Measurements from ENCODE around the gene MTARC2. TPM values are rescaled to one million over a fixed set of nuclear protein-coding genes. Genes with fewer than 3 reads are reported as not detected.
A peak's percentile ranks its signal among the peaks of the same experiment; 100 is the strongest.

Gene MTARC2
- total and polyA plus RNA-seq, 10 of the 15 experiments (the other 5 are each of a cell fraction or from before 2014, with no cell fraction given), result 1.9 to 5.5 (median 3.3) TPM

- no peak for TF ChIP-seq USF2 (IDR thresholded peaks at IDR 0.05; ENCODE audit: borderline replicate concordance, low read depth, low read length)
- TF ChIP-seq YBX1 (IDR thresholded peaks at IDR 0.05), result no peak
- no peak for TF ChIP-seq DPF2 (IDR thresholded peaks at IDR 0.05)
- TF ChIP-seq SMAD5 (IDR thresholded peaks at IDR 0.05; ENCODE audit: low read depth), result no peak
- no peak for TF ChIP-seq ZNF384 (IDR thresholded peaks at IDR 0.05; ENCODE audit: borderline replicate concordance, low read depth, low read length)
Observed at GRCh38 chr1:220707160-220707559, 41.0 kb upstream of the MTARC2 start (continued).

- Histone ChIP-seq H3K9me3 (replicated peaks; ENCODE audit: control insufficient read depth, insufficient read depth, low read length) (no peaks in the 10 kb centered on the region; the same call in 2 of the 3 replicates), H4K20me1 (ENCODE audit: control insufficient read depth, insufficient read depth) (no peaks in the 10 kb centered on the region), H3K36me3 (ENCODE audit: control insufficient read depth in 2 of 2, insufficient read depth in 2 of 2, low read length in 1 of 2) (no peaks in the 10 kb centered on the region), H3K9ac (ENCODE audit: control insufficient read depth, insufficient read depth, low read length) (no peak overlapping the region), H3K4me1 (ENCODE audit: control insufficient read depth, insufficient read depth, low read length) (peaks cover 5% of the 10 kb centered on the region; the same call in 1 of the 2 replicates), H3K4me2 (ENCODE audit: control insufficient read depth, insufficient read depth) (no peak overlapping the region), H3K27ac (ENCODE audit: control insufficient read depth, insufficient read depth) (no peak overlapping the region), H3K79me2 (ENCODE audit: control insufficient read depth, insufficient read depth, low read length) (no peaks in the 10 kb centered on the region), H3K27me3 (replicated peaks in 1 of 2; ENCODE audit: control insufficient read depth in 2 of 2, insufficient read depth in 2 of 2, low read length in 1 of 2) (no peaks in the 10 kb centered on the region), H2AFZ (ENCODE audit: control insufficient read depth, low read depth, low read length) (no peak overlapping the region), H3K4me3 (no peak overlapping the region)
- ATAC-seq (no peak), DNase-seq (ENCODE audit: low read depth, low spot score) (no peak), FAIRE-seq (no peak)
- intact Hi-C loops (cut with micrococcal nuclease; ENCODE audit: unreplicated experiment) (no loop called here), in situ Hi-C loops (cut with MboI) (no loop called here)
- ChIA-PET CTCF (interaction anchor here (0.6 to 1.3 kb wide), 5 partner anchors 13 to 132 kb away, joined by 3 to 4 read pairs (median 3); no protein-coding TSS in a partner anchor), POLR2A (no interaction called here), SMC1A (ENCODE audit: uncharacterized antibody, unreplicated experiment) (no interaction called here), RAD21 (ENCODE audit: unreplicated experiment) (no interaction called here)
- BruUV-seq (replicated peaks), result no TSS peak
- peak in 1 of 2 experiments; percentile 20; a peak in 1 of 4 replicates for TF ChIP-seq BHLHE40 (IDR thresholded peaks at IDR 0.05; ENCODE audit: borderline replicate concordance in 1 of 2, low read depth in 2 of 2, low read length in 1 of 2)
- no peak for TF ChIP-seq NRF1 (conservative IDR thresholded peaks at IDR 0.05; ENCODE audit: low read depth, low read length)
- WGBS (ENCODE audit: insufficient coverage, insufficient replicate concordance, low lambda C conversion rate, missing lambda C conversion rate), result 54% methylated on average over 4 of the region's 4 CpGs
Observed at GRCh38 chr1:220708244-220708643, 39.9 kb upstream of the MTARC2 start.

Measured in GM12878 (cell line).